ENCODE results near the gene BCL2.

DNA sequence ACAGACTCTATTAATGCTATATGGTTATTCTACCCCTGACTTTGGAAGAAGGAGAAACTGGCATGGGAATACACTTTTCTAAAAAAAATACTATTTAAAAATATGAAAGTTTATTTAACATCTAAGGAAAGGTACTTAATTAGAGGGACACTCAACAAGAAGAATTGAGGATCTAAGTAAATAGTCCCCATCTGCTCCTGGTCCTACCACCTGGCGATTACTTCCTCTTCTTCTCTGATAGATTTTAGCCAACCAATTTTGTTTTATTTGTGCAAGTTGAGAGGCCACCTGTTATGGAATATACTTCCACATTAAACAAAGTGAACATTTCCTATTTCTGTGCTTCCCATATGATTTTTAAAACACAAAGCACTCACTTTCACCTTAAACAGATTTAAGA, 111.7 kb downstream of the BCL2 start:
- TF ChIP-seq EZH2 (IDR thresholded peaks at IDR 0.05): no peak
- TF ChIP-seq, protein P1, sequence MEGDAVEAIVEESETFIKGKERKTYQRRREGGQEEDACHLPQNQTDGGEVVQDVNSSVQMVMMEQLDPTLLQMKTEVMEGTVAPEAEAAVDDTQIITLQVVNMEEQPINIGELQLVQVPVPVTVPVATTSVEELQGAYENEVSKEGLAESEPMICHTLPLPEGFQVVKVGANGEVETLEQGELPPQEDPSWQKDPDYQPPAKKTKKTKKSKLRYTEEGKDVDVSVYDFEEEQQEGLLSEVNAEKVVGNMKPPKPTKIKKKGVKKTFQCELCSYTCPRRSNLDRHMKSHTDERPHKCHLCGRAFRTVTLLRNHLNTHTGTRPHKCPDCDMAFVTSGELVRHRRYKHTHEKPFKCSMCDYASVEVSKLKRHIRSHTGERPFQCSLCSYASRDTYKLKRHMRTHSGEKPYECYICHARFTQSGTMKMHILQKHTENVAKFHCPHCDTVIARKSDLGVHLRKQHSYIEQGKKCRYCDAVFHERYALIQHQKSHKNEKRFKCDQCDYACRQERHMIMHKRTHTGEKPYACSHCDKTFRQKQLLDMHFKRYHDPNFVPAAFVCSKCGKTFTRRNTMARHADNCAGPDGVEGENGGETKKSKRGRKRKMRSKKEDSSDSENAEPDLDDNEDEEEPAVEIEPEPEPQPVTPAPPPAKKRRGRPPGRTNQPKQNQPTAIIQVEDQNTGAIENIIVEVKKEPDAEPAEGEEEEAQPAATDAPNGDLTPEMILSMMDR (IDR thresholded peaks at IDR 0.05): no peak
